T-helper 1 cell treated with Interleukin-12 subunit alpha and Interleukin-12 subunit beta and Interleukin-4 antibody, amounts not matched to agents 30 ng/mL and 1 ng/mL, for 36 hours (primary cell): ENCODE data around the gene SFXN2. TPM values are rescaled to one million over a fixed set of nuclear protein-coding genes. Genes with fewer than 3 reads are reported as not detected.

Source experiments
- intact Hi-C: fragments of 100-400 bp; cut with micrococcal nuclease; formaldehyde crosslinking; loops from one replicate; pipeline ENCODE4 v1.15.1; 2024
- total RNA-seq: library from RNA; stranded (reverse); gene quantifications from 2 replicates; pipeline ENCODE4 v1.2.3, GENCODE V29; 2022

Gene SFXN2
- total RNA-seq, 1 donor from 2014 or later: 20.9 TPM

DNA sequence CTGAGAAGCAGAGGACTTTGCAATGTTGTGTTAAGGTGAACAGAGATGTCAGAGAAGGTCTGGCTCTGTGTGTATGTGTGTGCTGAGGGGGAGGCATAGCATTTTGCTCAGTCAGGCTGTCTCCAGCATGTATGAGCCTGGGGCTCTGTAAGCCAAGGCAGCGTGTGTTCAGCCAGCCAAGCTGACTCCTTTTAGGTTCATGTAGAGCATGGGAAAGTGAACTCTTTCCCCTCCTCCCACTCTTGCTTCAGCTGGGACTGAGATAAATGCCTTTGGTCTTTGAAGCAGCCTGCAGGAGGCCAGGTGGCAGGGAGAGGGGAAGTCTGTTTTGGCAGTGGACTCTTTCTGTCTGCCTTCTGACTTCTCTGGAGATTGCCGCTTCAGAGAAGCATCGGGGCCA is 3.8 kb downstream of the SFXN2 start:
- intact Hi-C loops: no loop called here

DNA sequence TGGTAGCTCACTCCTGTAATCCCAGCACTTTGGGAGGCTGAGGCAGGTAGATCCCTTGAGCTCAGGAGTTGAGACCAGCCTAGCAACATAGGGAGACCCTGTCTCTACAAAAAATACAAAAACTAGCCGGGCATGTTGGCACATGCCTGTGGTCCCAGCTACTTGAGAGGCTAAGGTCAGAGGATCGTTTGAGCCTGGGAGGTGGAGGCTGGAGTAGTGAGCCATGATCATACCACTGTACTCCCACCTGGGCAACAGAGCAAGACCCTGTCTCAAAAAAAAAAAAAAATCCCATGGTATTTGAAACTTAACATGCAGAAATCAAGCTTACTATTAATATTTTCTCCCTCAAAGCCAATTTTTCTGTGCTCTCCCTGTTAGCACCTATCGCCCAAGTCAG is 5.9 kb downstream of the SFXN2 start:
- intact Hi-C loops: no loop called here

DNA sequence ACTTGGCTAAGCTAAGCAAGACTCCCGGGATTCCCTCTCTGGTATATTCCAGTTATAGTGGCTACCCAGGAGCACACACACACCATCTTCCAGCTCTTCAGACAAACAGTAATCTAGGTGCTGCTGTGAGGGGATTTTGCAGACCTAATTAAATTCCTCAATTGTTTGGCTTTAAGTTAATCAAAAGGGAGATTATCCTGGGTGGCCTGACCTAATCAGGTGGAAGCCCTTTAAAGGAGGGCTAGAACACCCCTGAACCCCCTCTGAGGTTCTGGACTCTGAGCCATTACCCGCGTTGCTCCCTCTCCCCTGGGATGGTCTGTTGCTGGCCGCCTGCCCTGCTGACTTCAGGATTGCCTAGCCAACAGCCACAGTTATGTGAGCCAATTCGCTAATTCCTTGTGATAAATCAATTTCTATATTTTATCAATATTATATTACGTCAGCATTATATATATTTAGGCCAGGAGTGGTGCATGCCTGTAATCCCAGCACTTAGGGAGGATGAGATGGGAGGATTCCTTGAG is 6.4 kb downstream of the SFXN2 start:
- intact Hi-C loops: no loop called here

DNA sequence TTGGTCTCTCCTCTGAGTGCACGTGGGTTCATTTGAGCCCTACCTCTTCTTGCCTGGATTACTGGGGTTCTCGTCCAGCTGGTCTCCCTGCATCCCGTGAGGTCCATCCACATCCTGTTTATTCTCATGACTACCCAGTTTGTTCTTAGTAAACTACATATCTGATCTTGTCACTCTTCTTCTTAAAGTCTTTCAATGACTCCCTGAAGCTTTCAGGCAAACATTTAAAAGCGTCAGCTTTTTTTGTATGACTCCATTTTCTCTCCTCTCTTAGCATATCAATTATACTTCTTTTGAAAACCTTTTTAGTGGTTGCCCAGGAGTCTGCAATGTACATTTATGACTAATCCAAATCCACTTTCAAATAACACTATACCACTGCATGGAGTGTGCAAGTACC is 7.5 kb downstream of the SFXN2 start:
- intact Hi-C loops: no loop called here

DNA sequence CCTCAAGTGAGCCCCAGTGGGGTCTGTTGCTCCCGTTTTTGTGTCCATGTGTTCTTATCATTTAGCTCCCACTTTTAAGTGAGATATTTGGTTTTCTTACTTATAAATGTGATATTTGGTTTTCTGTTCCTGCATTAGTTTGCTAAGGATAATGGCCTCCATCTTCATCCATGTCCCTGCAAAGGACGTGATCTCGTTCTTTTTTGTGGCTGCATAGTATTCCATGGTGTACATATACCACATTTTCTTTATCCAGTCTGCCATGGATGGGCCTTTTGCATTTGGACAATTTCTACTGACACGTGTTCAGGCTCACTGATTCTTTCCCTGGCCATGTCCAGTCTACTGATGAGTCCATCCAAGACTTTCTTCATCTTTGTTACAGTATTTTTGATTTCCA is 9.6 kb downstream of the SFXN2 start:
- intact Hi-C loops: no loop called here

DNA sequence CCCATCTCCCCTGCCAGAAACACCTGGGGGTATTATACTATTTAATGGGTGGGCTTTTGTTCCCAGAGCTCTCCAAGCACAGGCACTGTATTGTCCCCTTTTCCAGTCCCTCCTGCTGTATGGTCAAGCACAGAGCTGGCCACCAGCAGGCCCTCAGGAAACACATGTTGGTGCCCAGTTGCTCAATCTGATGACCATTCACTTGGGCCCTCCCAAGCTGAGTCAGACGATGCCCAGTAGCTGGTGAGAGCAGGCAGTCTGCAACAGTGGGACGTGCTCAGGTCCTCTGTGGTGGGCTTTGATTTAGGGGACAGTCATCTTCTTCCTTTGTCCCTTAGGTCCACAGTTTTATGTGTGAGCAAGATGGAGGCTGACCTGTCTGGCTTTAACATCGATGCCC is 11.8 kb downstream of the SFXN2 start:
- intact Hi-C loops: loop anchor here (5.0 kb wide), 1 partner anchor 191 kb away; the partner anchor contains the start of gene CNNM2

DNA sequence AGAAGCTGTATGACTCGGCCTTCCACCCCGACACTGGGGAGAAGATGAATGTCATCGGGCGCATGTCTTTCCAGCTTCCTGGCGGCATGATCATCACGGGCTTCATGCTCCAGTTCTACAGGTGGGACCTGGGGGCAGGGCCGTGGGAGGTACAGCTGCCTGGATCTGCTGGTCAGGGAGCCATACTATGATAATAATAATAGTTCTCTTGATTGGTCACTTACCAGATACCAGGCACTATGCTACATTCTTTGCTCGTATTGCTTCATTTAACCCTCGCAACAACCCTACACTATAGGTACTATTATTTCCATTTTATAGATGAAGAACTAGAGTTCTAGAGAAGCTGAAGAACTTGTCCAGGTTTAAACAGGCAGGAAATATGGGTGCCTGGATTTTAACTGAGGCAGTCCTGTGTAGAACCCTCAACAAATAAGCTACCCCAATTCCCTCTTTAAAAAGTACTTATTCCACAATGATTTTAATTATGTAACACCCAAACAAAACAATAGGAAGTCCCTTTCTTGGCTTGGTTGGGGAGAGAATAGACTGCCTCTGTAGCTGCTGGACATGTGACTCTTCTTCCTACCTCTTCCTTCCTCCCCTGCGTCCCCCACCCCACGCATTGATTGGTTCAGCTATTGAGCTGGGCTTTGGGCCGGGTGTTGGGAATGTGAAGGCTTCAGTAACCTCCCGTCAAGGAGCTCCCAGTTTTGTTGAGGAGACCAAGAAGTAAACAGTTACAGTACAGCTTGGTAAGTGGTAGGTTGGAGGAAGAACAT is 12.8 kb downstream of the SFXN2 start:
- intact Hi-C loops: loop anchor here (5.0 kb wide), 1 partner anchor 190 kb away; the partner anchor contains the start of gene CNNM2

DNA sequence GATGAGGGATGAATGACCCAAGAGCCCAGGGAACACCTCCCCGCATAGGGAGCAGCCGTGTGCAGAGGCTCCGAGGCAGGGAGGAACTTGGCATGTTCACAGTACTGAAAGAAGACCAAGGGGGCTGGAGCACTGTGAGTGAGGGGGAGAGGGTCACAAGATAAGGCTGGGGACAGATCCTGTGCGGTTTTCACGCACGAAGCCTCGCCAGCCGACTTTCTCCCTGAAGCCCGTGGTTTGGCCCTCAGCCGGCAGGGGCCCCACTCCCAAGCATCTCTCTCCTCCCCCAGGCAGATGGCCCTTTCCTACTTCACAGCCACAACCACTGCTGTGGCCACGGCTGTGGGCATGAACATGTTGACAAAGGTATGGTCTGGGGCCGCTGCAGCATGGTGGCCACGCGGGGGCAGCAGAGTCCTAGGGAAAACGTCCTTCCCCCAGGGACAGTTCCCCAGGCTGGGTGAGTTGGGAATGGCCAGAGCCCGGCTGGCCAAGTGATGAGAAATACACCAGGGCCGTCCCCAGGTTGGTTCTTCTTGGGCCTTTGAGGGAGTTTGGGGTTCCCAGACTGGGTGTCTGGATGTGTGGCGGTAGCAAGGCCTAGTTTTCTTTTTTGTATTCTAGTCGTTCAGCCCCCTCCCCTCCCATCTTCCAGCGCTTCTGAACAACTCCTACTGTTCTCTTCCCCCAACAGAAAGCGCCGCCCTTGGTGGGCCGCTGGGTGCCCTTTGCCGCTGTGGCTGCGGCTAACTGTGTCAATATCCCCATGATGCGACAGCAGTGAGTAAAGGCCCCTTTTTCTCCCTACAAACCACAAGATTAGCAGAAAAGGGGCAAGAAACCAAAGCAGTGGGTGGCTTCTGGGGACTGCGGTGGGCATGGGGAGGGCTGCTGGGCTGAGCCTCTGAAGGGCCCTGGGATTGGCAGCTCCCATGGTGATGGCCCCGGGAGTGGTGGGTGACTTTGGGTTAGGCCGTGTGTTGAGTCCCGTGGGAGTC is 14.9 kb downstream of the SFXN2 start:
- intact Hi-C loops: loop anchor here (1.0 to 5.0 kb wide), 4 partner anchors 172 to 515 kb away; partner anchors contain the start of genes CNNM2 and RPEL1

DNA sequence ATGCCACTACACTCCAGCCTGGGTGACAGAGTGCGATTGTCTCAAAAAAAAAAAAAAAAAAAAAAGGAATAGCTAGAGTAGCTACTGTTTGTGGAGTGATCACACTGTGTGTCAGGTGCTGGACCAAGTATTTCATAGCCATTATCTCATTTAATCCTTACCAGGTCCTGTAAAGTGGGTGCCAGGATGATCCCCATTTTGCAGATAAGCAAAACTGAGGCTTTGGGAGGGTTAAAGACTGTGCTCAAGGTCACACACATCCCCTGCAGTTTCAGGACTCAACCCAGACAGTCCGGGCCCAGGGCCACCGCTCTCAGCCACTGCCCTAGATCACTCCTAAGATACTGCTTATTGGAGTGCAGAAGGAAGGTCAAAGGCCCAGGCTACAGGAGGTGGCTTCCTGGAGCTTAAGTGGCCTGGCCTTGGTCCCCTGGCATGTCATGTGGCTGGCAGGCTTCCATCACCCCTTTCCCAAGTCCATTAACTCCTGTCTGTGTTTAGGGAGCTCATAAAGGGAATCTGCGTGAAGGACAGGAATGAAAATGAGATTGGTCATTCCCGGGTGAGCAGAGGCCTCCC is 16.9 kb downstream of the SFXN2 start:
- intact Hi-C loops: no loop called here

DNA sequence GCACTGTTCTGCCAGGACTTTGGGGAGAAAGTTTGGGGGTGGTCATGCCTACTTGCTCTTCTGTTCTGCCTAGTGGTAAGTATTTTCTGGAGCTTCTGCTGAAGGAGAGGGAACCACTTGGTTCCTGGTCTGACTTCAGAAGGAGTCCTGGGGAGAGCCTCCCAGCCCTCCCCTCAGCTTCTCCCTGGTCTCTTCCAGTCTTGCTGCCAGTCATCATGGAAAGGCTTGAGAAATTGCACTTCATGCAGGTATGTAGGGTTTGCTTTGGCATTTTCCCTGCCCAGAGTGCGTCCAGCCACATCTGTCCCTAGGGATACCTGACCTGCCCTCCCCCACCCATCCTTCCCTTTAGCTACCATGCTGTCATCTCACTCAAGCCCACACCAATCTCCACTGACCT is 18.2 kb downstream of the SFXN2 start:
- intact Hi-C loops: no loop called here

DNA sequence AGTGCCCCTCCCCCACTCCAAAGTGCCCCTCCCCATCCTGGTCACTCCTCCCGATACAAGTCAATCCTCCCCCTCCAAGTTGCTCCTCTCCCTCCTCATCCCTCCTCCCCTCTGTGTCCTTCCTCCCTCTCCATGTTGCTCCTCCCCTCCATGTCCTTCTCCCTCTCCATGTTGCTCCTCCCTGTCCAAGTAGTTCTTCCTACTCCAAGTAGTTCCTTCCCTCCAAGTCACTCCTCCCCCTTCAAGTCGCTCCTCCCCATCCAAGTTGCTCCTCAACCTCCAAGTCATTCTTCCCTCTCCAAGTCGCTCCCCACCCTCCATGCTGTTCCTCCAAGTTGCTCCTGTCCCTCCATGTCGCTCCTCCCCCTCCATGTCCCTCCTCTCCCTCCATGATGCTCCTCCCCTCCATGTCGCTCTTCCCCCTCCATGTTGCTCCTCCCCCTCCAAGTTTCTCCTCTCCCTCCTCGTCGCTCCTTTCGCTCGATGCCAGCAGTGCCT is 20.7 kb downstream of the SFXN2 start:
- intact Hi-C loops: no loop called here

DNA sequence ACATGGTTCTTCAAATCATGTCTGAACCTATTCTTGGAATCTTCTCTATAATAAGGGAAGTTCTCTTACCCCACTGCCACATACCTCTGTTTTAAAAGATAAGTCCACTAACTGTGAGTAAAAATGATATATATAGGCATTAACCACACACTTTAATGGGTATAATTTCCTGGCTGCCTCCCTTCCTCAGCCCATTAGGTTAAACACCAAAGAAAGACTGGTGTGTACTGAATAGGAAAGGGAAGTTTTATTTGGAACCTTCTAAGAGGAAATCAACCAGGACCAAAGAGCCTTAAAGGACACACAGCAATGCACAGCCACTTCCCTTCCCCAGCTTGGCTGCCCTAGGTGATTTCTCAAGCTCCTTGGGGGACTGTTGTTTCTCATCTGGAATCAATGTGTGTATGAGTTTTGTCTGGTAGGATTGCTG is 24.3 kb downstream of the SFXN2 start:
- intact Hi-C loops: no loop called here

DNA sequence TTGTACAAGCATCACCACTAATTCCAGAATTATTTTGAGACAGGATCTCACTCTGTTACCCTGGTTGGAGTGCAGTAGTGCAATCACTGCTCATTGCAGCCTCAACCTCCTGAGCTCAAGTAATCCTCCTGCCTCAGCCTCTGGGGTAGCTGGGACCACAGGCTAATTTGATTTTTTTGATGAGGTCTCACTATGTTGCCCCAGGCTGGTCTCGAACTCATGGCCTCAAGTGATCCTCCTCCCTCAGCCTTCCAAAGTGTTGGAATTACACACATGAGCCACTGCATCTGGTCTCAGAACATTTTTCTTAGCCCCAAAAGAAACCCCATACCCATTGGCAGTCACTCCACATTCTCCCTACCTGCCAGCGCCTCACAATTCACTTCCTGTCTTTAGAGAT is 25.8 kb downstream of the SFXN2 start:
- intact Hi-C loops: loop anchor here (5.0 kb wide), 1 partner anchor 308 kb away; the partner anchor contains the start of gene CUEDC2

DNA sequence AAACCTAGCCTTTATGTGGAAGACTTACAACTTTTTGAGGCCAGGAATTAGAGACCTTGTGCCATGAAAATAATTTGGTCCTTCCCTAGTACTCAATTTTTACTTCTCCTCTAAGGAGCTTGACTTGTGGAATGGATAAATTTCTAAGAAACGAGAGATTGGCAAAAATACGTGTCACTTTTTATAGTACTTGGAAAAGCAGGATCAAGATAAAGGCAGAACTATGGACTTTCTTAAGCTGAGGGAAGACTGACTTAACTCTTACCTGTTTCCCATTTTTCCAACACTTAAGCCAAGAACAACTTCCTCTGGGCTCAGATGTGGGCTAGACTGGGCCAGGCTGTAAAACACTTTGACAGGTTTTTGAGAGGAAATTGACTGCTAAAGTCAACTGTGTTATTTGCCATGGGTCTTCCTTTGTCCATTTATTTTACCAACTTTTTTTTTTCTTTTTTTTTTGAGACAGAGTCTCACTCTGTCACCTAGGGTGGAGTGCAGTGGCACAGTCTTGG is 27.3 kb downstream of the SFXN2 start:
- intact Hi-C loops: loop anchor here (2.0 to 5.0 kb wide), 2 partner anchors 309 to 451 kb away; partner anchors contain the start of genes CUEDC2 and NT5C2

DNA sequence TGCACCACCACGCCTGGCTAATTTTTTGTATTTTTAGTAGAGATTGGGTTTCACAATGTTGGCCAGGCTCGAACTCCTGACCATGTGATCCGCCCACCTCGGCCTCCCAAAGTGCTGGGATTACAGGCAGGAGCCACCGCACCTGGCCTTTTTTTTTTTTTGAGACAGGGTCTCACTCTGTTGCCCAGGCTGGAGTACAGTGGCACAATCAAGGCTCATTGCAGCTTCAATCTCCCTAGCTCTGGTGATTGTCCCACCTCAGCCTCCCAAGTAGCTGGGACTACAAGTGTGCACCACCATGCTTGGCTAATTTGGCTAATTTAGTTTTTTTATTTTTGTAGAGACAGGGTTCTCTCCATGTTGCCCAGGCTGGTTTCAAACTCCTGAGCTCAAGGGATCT is 27.9 kb downstream of the SFXN2 start:
- intact Hi-C loops: loop anchor here (2.0 to 5.0 kb wide), 2 partner anchors 310 to 450 kb away; partner anchors contain the start of genes CUEDC2 and NT5C2

DNA sequence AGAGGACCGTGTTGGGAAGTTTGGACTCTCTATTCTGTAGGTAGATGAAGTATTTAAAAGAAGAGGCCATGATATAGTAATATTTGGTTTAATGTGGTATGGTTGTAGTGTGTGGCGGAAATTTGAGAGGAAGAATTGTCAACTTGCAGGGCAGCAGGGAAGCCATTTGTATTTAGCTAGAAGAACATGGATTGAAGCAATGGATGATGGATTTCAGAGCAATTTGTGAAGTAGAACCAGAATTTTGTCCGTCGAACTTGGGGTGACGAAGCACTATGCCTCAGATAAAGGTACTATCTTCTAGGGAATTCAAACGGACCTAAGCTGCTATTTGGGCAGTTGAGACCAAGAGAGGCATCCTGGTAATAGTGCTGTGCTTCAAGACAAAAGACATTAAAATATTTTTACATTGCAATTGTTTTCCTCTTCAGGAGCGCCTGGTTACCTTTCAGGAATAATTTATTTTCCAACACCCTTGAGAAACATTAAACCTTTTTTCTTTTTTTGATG is 28.7 kb downstream of the SFXN2 start:
- intact Hi-C loops: loop anchor here (1.0 to 5.0 kb wide), 14 partner anchors 29 to 653 kb away; partner anchors contain the start of genes ARL3, ATP5MK, BORCS7 and CNNM2

DNA sequence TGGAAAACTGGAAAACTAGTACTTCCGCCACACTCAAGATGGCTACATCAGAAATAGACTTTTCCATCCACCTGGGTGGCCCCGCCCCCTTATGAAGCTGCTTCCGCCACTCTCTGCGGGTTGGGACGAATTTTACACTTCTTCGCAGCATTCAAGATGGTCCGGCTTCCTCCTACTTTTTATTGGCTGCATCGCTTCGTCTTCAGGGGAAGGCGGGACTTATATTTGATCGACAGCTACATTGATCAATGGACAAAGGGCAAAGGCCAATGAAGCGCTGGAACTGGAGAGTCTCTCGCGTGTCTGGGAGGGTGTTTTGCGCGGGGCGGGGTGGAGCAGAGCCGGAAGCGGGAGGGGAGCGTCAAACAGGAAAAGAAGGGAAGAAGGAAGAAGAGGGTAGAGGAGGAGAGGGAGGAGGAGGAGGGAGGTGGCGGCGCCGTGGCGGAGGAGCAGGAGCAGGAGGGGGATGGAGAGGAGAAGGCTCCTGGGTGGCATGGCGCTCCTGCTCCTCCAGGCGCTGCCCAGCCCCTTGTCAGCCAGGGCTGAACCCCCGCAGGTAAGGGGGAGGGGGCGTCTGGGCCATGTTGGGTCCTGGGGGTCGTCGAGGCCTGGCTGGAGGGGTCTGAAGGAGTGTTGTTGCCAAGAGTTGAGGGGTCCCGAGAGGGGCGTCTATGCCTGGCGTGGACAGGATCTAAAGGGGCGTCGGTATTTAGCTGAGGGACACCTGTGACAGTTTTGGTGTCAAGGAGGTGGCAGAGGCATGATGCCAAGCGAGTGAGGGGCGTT is 29.3 kb downstream of the SFXN2 start, which contains the start of gene WBP1L:
Gene WBP1L (plus strand): TSS at position 361 of the 786 bp plus-strand sequence. CDS start 106 bp downstream, at position 467.
- intact Hi-C loops: loop anchor here (1.0 to 5.0 kb wide), 14 partner anchors 29 to 653 kb away; partner anchors contain the start of genes ARL3, ATP5MK, BORCS7 and CNNM2

DNA sequence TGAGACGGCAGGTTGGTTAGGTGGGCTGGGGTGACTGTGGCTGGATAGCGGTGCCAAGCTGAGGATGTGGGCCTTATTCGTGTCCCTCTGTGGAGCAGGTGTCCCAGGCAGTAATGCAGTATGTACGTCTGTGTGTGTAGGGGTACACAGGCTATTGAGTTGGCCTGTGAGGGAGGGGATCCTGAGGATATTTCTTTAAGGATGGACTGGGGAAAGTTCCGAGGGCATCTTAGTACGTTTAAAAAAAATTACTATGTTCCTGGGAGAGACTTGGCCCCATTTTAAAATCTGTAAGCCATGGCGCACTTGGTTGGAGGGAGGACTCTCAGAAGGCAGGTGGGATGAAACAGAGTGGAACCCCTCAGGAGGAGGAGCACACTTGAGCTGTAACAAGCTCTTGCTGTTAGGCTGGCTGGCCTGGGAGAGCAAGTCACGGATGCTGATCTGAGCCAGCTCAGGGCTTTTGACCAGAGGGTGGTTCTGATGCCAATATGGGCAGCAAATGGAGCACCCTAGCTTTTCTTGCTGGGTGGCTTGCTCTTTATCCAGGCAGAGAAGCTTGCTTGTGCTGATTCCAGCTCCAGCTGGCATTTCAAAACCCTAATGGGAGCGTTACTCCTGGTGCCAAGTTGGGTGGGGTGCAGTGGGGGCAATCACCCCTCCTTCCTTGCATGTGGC is 30.1 kb downstream of the SFXN2 start:
- intact Hi-C loops: loop anchor here (5.0 kb wide), 1 partner anchor 312 kb away; the partner anchor contains the start of gene CUEDC2

DNA sequence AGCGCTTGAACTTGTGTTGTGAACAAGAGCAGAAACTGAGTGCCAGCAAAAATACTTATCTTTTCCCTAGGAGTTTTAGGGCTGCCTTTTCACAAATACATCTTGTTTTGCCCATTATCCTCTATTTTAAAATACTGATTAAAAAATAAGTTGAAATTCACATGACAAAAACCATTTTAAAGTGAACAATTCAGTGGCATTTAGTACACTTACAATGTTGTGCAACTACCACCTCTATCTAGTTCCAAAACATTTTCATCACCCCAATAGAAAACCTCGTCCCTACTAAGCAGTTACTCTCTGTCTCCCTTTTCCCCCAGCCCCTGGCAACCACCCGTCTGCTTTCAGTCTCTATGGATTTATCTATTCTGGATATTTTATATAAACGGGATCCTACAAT is 30.7 kb downstream of the SFXN2 start:
- intact Hi-C loops: no loop called here
